Stimulated activated CD8-positive, alpha-beta memory T cell treated with anti-CD3 and anti-CD28 coated beads, Interleukin-7, amount 100 ng/mL, for 24 hours (primary cell): ENCODE data around the gene R3HDM4.
"Not testable (repeated sequence)": the region's sequence is repeated elsewhere in the genome, so short reads cannot be mapped to it uniquely, and the experiment has no call there.

Experiments used
- DNase-seq: peaks from one replicate; pipeline ENCODE4 v3.0.0-alpha.2; 2020; ENCODE audit warnings: low read depth

The R3HDM4 gene

DNA sequence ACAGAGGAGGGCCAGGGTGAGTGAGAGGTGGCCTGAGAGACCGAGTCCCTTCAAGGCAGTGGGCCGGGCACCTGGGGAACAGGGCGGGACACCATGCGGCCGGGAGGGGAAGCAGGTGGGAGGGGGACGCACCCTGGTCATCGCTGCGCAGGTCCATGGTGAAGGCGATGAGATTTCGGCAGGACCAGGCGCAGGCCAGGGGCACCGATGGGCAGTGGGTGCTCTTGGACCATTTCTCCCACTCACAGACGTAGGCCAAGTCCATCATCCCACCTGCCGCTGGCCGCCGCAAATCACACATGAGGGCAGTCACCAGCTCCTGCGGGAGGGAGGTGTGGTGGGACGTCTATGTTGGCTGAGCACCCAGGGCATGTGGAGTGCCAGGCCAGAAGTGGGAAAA is 22.2 kb downstream of the R3HDM4 start:
- DNase-seq: no peak

DNA sequence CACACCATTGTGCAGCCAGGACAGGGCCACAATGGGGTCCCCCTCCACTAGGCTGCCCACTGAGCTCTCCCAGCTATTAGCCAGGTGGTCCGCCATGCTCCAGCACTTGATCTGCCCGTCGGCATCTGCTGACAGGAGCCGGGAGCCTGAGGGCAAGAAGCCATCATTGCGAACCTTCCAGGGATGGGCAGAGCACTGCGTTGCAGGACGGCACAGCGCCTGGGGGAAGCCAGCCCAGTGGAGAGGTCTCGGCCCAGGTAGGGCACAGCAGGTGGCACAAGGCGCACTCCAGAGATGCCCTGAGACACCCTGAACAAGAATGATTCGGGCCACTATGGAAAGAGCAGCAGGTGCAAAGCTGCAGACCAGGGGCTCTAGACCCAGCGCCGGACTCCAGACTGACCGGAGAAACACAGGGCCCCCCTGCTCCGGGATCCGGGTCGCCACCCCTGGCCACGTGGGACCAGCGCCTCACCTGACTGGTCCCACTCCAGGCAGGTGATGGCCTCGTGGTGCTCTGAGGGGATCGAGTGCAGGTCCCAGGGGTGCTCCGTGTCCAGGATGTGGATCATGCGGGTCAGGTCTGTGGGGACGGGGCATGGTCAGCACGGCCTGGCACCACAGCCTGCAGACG is 23.2 kb downstream of the R3HDM4 start:
- no peak for DNase-seq

DNA sequence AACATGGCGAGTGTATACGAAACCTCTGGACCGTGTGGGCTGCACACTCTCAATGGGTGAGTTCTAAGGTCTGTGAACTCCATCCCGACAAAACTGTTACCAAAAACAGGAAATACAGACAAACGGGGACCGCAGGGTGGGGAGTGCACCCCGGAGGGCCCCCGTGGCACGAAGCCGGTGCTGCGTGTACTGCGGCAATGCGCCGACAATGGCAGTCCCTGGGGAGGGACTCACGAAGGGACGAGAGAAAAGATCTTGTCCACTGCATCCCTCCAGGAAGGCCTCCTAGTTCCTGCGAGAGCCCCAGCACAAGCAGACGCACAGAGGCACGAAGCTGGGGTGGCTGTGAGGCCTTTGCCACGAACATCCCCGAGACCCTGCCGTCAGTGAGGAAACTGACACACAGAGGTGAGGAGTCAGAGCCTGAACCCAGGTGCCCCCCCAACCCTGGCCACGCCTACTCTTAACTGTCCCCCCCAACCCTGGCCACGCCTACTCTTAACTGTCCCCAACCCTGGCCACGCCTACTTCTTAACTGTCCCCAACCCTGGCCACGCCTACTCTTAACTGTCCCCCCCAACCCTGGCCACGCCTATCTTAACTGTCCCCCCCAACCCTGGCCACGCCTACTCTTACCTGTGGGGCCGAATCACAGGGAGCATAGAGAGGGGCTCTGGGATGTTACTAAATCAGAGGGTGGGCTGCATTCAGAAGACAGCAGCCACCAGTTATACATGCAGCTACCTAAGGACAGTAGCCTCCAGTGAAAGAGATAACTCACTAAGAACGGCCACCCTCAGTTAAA is 24.2 kb downstream of the R3HDM4 start:
- no peak for DNase-seq

DNA sequence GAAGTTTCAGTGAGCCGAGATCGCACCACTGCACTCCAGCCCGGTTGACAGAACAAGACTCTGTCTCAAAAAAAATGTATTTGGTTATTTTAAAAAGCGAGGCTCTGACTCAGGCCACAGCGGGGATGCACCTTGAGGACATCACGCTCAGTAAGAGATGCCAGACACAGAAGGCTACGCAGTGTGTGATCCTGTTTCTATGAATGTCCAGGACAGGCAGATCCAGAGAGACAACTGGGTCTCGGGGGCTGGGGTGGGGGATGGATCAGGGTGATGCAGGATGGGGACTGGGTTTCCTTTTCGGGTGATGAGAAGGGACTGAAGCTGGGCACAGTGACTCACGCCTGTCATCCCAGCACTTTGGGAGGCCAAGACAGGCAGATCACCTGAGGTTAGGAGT is 25.4 kb downstream of the R3HDM4 start:
- no peak for DNase-seq

DNA sequence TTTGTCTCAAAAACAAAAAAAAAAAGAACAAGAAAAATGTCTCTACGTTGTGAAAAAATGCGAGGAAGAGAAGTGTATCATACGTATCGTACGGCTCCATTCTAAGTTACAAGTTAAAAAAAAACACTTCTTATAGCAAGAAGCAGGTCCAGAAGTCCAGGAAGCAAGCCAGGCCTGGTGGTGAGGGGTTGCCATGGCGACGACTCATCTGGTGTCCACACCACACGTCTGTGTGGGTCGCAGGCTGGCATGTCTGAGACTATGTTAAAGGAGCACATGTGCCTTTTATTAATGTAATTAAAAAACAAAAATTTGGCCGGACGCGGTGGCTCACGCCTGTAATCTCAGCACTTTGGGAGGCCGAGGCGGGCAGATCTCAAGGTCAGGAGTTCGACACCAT is 25.9 kb downstream of the R3HDM4 start:
- no peak for DNase-seq

DNA sequence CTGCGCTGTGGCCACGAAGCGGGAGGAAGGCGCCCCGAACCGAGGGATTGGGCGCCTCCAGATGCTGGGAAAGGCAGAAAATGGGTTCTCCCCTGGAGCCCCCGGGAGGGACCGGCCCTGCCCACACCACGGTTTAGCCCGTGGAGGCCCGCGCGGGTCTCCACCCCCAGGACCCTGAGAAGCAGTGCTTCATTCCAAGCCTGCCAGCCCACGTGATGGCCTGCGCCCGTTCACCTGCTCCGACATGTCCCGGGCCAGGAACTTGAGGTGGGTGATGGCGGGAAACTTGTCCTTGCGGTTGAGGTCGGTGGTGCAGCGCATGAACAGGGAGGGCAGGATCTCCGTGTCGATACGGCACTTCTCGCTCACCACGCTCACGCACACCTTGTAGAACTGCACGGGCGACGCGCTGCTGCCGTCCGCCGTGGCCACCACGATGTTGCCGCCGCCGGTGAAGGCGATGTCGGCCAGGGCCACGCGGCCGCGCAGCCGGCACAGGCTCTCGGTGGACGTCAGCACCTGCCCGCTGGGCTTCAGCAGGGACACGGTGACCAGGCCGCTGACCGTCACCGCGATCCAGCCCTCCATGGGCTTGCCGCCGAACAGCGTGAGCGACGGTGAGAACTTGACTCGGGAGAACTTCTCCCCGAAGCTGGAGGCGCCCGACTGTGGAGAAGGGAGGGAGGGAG is 27.3 kb downstream of the R3HDM4 start:
- no peak for DNase-seq

DNA sequence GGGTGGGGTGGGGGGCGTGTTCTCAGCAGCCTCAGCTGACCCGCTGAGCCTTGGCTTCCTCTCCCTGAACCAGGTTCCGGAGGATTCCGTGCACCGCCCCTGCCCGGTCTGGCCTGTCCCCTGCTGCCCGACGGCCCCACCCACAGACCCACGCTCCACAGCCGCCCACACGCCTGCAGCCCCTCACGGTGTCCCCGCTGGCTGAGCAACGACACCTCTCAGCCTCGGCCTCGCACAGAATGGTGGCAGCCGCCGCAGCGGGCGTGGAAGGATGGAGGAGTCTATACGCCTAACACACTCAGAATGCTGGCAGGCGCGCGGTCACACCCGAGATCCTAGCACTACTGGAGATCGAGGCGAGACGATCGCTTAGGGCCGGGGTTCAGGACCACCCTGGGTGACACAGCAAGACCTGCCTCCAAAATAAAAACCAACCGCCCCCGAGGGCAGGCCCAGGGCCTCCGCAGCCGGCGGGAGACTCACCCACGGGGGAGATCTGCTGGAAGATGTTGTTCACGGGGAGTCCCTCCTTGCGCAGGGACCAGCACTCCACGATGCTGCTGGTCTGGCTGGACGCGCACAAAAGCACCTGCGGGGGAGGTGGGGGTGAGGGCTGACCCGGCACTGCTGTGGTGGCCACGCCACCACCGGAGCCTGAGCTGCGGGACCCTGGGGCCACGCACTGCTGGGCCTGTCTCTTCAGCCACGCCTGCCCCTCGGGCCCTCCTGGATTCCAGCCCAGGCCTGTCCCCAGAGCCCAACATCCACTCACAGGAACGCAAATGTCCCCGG is 28.4 kb downstream of the R3HDM4 start:
- DNase-seq: no peak

DNA sequence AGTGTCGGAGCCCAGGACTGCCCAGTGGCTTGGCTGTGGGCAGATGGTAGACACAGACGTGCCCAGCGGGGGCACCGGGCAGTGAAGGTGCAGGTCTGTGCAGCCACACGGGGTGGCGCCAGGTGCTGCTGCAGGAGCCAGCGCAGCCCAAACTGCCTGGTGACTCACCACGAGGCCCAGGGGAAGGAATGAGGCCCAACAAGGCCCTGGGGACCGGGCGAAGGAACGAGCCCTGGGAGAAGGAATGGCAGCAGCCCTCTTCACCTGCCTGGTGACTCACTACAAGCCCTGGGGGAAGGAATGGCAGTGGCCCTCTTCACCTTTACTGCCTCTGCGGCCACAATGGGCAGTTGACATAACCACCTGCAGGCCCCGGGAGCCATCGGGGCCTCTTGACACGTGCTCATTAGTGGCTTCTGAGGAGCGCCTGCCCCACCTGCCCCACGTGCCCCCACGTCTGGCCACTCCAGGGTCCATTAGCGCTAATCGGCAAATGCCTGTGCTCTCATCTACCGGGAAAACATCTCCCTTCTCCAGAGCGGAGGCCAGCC is 29.3 kb downstream of the R3HDM4 start:
- no peak for DNase-seq

DNA sequence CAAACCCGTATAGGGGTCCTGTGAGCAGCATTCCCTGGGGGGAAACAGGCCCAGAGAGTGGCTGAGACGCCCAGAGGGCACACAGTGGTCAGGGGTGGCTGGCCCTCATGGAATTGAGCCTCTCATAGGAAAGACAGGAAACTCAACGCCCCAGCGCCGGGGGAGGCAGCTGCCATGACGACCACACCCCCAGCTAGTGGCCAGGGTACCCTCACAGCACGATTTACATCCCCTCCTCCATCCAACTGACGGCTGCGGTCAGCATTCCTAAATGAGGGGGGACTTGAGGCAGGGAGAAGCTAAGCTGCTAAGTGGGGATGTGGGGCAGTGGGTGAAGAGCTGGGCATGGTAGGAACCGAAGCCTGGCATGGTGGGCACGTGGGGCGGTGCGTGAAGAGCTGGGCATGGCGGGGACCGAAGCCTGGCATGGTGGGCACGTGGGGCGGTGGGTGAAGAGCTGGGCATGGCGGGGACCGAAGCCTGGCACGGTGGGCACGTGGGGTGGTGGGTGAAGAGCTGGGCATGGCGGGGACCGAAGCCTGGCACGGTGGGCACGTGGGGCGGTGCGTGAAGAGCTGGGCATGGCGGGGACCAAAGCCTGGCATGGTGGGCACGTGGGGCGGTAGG is 30.0 kb downstream of the R3HDM4 start:
- no peak for DNase-seq

DNA sequence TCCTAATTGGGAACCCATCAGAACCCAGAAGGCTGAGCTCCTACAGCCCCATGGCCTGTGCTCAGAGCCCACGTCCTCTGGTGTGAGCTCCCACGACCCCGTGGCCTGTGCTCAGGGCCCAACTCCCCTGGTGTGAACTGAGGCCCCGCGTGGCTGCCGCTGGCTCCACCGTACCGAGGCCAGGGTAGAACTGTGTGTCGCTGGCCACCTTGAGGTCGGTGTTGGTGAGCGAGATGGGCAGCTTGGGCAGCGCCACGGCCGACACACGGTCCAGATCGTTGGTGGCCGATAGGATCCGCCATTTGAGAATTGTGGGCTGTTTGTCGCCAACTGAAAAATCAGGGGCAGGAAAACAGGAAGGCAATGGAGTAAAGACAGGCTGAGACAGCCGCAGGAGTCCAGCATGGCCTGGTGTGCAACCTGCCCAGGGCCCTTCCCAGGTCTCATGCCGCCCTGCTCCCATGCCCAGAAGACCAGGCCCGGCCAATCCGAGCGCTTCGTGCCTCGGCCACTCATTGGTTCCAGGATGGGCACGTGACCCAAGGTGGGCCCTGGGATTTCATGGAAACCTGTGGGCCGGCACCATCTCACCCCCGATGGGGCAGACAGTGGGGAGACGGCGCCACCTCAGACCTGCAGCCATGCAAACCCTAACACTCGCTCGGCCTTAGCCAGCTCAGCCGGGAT is 31.5 kb downstream of the R3HDM4 start:
- no peak for DNase-seq

DNA sequence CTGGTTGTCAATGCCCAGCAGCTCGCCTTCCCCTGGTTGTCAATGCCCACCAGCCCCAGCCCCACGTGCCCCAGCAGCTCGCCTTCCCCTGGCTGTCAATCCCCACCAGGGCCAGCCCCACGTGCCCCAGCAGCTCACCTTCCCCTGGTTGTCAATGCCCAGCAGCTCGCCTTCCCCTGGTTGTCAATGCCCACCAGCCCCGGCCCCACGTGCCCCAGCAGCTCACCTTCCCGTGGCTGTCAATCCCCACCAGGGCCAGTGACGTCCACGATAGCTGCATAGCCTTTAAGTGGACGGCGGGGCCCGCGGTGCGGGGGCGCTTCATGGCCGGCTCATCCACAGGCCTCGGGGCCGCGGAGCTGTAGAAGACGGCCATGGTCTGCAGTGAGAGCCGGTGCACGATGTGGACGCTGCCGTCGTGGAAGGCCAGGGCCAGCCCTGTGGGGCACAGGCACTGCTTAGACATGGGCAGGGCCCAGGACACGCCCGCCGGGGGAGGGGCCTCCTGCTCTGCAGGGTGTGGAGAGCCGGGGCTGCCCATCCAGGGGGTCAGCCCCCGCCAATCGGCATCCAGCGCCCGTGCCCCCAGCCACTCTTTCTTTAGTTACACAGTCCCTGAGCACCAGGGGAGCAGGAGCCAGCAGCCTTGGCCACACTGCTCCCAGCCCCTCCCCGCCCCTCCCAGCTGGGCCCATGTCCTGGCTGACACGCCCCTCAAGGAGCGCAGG is 33.1 kb downstream of the R3HDM4 start:
- no peak for DNase-seq

DNA sequence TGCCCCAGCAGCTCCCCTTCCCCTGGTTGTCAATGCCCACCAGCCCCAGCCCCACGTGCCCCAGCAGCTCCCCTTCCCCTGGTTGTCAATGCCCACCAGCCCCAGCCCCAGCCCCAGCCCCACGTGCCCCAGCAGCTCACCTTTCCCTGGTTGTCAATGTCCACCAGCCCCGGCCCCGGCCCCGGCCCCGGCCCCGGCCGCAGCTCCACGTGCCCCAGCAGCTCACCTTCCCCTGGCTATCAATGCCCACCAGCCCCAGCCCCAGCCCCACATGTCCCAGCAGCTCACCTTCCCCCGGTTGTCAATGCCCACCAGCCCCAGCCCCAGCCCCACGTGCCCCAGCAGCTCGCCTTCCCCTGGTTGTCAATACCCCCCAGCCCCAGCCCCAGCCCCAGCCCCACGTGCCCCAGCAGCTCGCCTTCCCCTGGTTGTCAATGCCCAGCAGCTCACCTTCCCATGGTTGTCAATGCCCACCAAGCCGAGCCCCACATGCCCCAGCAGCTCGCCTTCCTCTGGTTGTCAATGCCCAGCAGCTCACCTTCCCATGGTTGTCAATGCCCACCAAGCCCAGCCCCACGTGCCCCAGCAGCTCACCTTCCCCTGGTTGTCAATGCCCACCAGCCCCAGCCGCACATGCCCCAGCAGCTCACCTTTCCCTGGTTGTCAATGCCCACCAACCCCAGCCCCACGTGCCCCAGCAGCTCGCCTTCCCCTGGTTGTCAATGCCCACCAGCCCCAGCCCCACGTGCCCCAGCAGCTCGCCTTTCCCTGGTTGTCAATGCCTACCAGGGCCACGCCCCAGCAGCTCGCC is 34.1 kb downstream of the R3HDM4 start:
- DNase-seq: not testable (repeated sequence)

DNA sequence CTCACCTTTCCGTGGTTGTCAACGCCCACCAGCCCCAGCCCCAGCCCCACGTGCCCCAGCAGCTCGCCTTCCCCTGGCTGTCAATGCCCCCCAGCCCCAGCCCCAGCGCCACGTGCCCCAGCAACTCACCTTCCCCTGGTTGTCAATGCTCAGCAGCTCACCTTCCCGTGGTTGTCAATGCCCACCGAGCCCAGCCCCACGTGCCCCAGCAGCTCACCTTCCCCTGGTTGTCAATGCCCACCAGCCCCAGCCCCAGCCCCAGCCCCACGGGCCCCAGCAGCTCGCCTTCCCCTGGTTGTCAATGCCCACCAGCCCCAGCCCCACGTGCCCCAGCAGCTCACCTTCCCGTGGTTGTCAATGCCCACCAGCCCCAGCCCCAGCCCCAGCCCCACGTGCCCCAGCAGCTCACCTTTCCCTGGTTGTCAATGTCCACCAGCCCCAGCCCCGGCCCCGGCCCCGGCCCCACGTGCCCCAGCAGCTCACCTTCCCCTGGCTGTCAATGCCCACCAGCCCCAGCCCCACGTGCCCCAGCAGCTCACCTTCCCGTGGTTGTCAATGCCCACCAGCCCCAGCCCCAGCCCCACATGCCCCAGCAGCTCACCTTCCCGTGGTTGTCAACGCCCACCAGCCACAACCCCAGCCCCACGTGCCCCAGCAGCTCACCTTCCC is 34.9 kb downstream of the R3HDM4 start:
- DNase-seq: not testable (repeated sequence)

DNA sequence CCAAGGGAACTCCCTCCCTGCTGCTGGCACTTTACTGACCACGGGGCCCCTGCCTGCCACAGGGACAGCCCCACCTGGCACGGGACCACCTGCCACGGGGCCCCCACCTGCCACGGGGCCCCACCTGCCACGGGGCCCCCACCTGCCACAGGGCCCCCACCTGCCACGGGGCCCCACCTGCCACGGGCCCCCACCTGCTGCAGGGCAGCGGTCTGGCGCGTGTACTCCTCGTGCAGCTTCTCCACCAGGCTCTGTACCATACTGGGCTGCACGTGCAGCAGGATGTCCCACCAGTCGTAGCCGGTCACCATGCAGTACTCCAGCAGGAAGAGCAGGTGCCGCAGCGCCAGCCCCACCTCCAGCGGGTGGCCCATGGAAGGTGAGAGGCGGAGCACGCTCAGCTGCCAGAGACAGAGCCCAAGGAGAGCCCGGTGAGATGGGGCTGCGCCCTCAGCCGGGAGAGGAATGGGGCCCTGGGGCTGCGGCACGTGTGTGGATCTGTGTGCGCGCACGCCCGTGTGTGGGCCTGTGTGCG is 36.2 kb downstream of the R3HDM4 start:
- no peak for DNase-seq

DNA sequence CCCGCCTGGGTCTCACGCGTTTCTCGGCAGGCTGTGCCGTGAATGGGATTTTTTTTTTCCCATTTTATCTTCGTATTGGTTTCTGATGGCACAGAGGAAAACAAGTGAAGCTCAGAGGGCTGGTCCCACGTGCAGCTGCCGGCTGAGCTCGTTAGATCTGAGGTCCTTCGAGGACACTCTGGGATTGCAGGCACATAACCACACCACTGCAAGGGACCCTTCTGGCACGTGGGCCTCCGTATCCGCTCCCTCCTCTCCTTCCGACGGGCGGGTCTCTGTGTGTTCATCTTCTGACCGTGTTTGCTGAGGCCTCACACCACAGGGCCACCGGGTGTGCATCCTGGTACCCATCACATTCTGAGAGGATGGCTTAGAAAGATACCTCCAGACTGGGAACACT is 36.9 kb downstream of the R3HDM4 start:
- DNase-seq: no peak

DNA sequence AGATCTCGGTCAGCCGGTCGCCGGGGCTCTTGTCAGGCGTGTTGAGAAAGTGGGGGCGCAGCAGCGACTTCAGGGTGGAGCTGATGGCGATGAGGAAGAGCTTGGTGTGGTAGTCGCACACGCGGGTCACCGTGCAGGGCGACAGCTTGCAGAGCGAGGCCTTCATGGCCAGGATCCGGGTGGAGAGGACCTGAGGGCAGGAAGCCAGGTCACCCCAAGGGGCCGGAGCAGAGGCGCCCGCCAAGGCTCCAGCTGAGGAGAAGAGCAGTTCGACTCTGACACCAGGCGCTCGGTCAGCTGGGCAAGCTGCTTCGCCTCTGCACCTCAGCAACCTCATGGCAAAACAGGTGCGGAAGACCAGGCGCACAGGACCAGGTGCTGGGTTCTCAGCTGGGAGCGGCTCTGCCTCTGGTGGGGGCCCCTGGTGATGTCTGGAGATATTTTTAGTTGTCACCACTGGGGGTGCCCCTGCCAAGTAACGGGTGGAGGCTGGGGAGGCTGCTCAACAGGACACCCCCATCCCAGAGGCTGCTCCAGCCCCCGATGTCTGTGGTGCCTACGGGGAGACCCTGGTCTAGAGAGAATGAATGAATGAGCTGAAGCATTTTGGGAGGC is 37.6 kb downstream of the R3HDM4 start:
- DNase-seq: no peak

DNA sequence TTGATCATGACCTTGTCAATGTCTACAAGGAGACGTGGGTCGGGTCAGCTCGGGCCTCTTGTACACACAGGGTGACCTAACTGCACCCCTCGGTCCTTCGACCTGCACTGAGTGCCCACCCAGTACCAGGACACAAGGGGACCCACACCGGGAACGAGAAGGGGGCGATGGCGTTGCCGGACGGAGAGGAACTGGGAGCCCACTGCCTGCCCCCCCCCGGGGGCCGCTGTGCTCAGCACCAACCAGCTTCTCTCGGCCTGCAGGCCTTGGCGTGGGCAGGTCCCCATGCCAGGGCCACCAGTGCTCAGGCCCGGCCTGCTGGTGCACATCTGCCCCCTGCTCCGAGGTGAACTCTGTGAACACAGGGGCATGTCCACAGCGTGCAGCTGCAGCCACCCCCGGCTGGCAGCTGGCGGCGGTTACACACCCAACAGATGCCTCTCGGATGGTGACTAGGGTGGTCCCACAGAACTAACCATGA is 39.4 kb downstream of the R3HDM4 start:
- no peak for DNase-seq

DNA sequence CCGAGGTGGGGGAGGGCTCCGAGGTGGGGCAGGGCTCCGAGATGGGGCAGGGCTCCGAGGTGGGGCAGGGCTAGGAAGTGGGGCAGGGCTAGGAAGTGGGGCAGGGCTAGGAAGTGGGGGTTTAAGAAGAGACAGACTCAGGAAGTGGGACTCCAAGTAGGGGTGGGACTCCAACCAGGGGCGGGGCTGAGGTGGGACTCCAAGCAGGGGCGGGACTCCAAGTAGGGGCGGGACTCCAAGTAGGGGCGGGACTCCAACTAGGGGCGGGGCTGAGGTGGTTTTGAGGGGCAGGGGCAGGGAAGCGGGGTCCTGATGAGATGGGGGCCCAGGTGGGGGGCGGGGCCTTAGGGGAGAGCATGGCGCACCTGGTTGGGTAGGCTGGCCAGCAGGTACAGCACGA is 39.9 kb downstream of the R3HDM4 start:
- DNase-seq: no peak
